Neural progenitor cell (in vitro differentiated cells): ENCODE results near the gene WNT3A. TPM values are rescaled to one million over a fixed set of nuclear protein-coding genes. Genes with fewer than 3 reads are reported as not detected.
"Not testable (repeated sequence)": the region's sequence is repeated elsewhere in the genome, so short reads cannot be mapped to it uniquely, and the experiment has no call there.

ENCODE experiments used
- DNase-seq: peaks from one replicate; pipeline ENCODE4 v3.0.0-alpha.2; 2016; ENCODE audit warnings: low spot score
- H2AFZ ChIP-seq: fragments of 200-600 bp; sonication (generic); replicated peaks from 2 replicates; pipeline ENCODE4 v1.6.1; 2016; ENCODE audit warnings: antibody characterized with exemption
- H3F3A ChIP-seq: fragments of 200-600 bp; sonication (generic); 2 replicates; pipeline ENCODE4 v1.6.1; 2016; ENCODE audit warnings: antibody characterized with exemption, low read depth
- H3K27ac ChIP-seq: fragments of 200-600 bp; sonication (generic); 2 replicates; pipeline ENCODE4 v1.5.1; 2016; ENCODE audit warnings: mild to moderate bottlenecking
- H3K27me3 ChIP-seq: fragments of 200-600 bp; sonication (generic); 2 replicates; pipeline ENCODE4 v1.6.1; 2016; ENCODE audit warnings: mild to moderate bottlenecking, moderate library complexity
- H3K36me3 ChIP-seq: fragments of 200-600 bp; sonication (generic); 2 replicates; pipeline ENCODE4 v1.5.1; 2016
- H3K4me1 ChIP-seq: fragments of 200-600 bp; sonication (generic); 2 replicates; pipeline ENCODE4 v1.6.1; 2016; ENCODE audit warnings: mixed run types
- H3K4me2 ChIP-seq: fragments of 200-600 bp; sonication (generic); 2 replicates; pipeline ENCODE4 v1.6.1; 2016
- H3K4me3 ChIP-seq: fragments of 200-600 bp; sonication (generic); 2 replicates; pipeline ENCODE4 v1.5.1; 2016
- H3K79me2 ChIP-seq: fragments of 200-600 bp; sonication (generic); 2 replicates; pipeline ENCODE4 v1.6.1; 2016; ENCODE audit warnings: low read depth
- H3K9ac ChIP-seq: fragments of 200-600 bp; sonication (generic); 2 replicates; pipeline ENCODE4 v1.6.1; 2016
- H3K9me3 ChIP-seq: fragments of 200-600 bp; sonication (generic); 2 replicates; pipeline ENCODE4 v1.5.1; 2016; ENCODE audit warnings: low read depth
- H4K20me1 ChIP-seq: fragments of 200-600 bp; sonication (generic); 2 replicates; pipeline ENCODE4 v1.6.1; 2016; ENCODE audit warnings: low read depth
- H3K27ac Mint-ChIP-seq: 3 replicates; pipeline ENCODE4 v1.8.0; 2021; ENCODE audit warnings: mixed read lengths
- H3K27me3 Mint-ChIP-seq: 2 replicates; pipeline ENCODE4 v1.8.0; 2022; ENCODE audit warnings: low read depth, mild to moderate bottlenecking, inconsistent platforms, moderate library complexity, mixed read lengths; ENCODE audit not compliant: insufficient read depth
- H3K36me3 Mint-ChIP-seq: 3 replicates; pipeline ENCODE4 v1.8.0; 2021; ENCODE audit warnings: mixed read lengths
- H3K4me1 Mint-ChIP-seq: 3 replicates; pipeline ENCODE4 v1.8.0; 2021; ENCODE audit warnings: mixed read lengths
- H3K4me3 Mint-ChIP-seq: 3 replicates; pipeline ENCODE4 v1.8.0; 2021; ENCODE audit warnings: mild to moderate bottlenecking, moderate library complexity, mixed read lengths
- H3K9me3 Mint-ChIP-seq: 3 replicates; pipeline ENCODE4 v1.8.0; 2020; ENCODE audit warnings: mixed read lengths
- EZH2 ChIP-seq: fragments of 200-600 bp; sonication (generic); IDR thresholded peaks from 2 replicates; pipeline ENCODE4 v1.6.1; 2017; ENCODE audit warnings: antibody characterized with exemption, mild to moderate bottlenecking, moderate library complexity
- EZH2phosphoT487 ChIP-seq: fragments of 200-600 bp; sonication (generic); IDR thresholded peaks from 2 replicates; pipeline ENCODE4 v1.6.1; 2017; ENCODE audit warnings: antibody characterized with exemption
- total RNA-seq: library from RNA; depleted of rRNA; stranded (reverse); fragments of >200 nt; gene quantifications from 2 replicates; pipeline ENCODE4 v1.2.3, GENCODE V29; 2015; ENCODE audit warnings: low replicate concordance
- TF ChIP-seq, protein P1 (sequence below): fragments of 200-600 bp; sonication (generic); IDR thresholded peaks from 2 replicates; pipeline ENCODE4 v1.5.1; 2017; ENCODE audit warnings: antibody characterized with exemption, mild to moderate bottlenecking

WNT3A gene
- total RNA-seq, 1 donor from 2014 or later = not detected

DNA sequence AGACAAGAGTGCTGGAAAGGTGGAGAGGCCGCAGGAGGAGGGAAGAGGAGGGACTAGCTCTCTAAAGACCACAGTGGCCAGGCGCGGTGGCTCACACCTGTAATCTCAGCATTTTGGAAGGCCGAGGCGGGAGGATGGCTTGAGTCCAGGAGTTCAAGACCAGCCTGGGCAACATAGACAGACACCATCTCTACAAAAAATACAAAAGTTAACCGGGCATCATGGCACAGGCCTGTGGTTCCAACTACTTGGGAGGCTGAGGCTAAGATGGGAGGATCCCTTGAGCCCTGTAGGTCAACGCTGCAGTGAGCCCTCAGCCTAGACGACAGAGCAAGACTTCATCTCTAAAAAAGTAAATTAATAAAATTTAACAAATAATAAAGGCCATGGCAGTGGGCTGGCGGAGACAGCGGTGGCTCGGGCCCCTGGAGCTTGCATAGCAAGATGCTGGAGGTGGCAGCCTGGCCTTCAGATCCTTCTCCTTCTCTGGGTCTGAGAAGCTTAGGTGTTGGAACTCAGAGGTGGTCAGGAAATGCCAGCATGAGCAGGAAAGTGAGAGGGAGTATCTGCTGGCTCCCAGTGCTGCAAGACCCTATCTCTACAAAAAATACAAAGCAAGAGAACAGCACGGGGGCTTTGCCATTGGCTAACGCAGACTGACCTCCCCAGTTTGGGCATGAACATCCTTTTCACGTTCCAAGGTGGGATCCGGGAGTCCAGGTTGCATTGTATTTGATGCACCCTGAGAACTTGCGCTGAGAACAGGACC is 10.7 kb downstream of the WNT3A start:
- H3K4me3 Mint-ChIP-seq = no peak overlapping the region
- peaks cover 10% of the 10 kb centered on the region for H3K36me3 Mint-ChIP-seq
- Histone ChIP-seq H3K36me3 (no peaks in the 10 kb centered on the region), H4K20me1 (no peaks in the 10 kb centered on the region), H3K4me2 (no peak overlapping the region), H3K4me3 (no peak overlapping the region), H3K4me1 (no peaks in the 10 kb centered on the region), H3F3A (no peaks in the 10 kb centered on the region), H3K27ac (no peak overlapping the region), H3K9ac (no peak overlapping the region), H3K27me3 (peaks cover 96% of the 10 kb centered on the region), H3K79me2 (no peaks in the 10 kb centered on the region), H2AFZ (no peak overlapping the region), H3K9me3 (no peaks in the 10 kb centered on the region)
- no peak for DNase-seq
- peaks cover 10% of the 10 kb centered on the region for H3K27me3 Mint-ChIP-seq
- no peaks in the 10 kb centered on the region for H3K9me3 Mint-ChIP-seq
- peak overlapping the region; percentile 54 for H3K27ac Mint-ChIP-seq
- H3K4me1 Mint-ChIP-seq = peaks cover 27% of the 10 kb centered on the region
- TF ChIP-seq EZH2phosphoT487 (no peak), EZH2 (no peak)
- TF ChIP-seq, protein P1, sequence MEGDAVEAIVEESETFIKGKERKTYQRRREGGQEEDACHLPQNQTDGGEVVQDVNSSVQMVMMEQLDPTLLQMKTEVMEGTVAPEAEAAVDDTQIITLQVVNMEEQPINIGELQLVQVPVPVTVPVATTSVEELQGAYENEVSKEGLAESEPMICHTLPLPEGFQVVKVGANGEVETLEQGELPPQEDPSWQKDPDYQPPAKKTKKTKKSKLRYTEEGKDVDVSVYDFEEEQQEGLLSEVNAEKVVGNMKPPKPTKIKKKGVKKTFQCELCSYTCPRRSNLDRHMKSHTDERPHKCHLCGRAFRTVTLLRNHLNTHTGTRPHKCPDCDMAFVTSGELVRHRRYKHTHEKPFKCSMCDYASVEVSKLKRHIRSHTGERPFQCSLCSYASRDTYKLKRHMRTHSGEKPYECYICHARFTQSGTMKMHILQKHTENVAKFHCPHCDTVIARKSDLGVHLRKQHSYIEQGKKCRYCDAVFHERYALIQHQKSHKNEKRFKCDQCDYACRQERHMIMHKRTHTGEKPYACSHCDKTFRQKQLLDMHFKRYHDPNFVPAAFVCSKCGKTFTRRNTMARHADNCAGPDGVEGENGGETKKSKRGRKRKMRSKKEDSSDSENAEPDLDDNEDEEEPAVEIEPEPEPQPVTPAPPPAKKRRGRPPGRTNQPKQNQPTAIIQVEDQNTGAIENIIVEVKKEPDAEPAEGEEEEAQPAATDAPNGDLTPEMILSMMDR = no peak

DNA sequence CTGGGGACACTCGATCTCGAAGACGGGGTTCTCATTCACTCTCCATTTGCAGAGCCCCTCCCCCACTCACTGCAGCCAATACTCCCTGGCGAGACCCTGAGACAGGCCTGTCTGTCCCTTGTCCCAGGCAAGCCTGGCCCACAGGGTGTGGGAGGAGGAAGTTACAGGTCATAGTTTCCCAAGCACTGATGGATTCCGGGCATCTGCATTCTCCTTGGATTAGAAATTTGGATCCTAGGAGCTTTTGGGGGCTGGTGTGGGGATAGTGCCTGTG is 11.3 kb downstream of the WNT3A start:
- TF ChIP-seq EZH2phosphoT487 (no peak), EZH2 (no peak)
- TF ChIP-seq, protein P1 = no peak
- Mint-ChIP-seq H3K36me3 (peaks cover 11% of the 10 kb centered on the region), H3K27me3 (peaks cover 9% of the 10 kb centered on the region), H3K4me3 (no peak overlapping the region), H3K27ac (no peak overlapping the region), H3K4me1 (peaks cover 27% of the 10 kb centered on the region), H3K9me3 (no peaks in the 10 kb centered on the region)
- Histone ChIP-seq H3K9ac (no peak overlapping the region), H3K36me3 (no peaks in the 10 kb centered on the region), H3K4me1 (no peaks in the 10 kb centered on the region), H3F3A (no peaks in the 10 kb centered on the region), H3K27ac (no peak overlapping the region), H3K4me3 (no peak overlapping the region), H3K9me3 (no peaks in the 10 kb centered on the region), H2AFZ (no peak overlapping the region), H3K27me3 (peaks cover 96% of the 10 kb centered on the region), H4K20me1 (no peaks in the 10 kb centered on the region), H3K79me2 (no peaks in the 10 kb centered on the region), H3K4me2 (no peak overlapping the region)
- no peak for DNase-seq

DNA sequence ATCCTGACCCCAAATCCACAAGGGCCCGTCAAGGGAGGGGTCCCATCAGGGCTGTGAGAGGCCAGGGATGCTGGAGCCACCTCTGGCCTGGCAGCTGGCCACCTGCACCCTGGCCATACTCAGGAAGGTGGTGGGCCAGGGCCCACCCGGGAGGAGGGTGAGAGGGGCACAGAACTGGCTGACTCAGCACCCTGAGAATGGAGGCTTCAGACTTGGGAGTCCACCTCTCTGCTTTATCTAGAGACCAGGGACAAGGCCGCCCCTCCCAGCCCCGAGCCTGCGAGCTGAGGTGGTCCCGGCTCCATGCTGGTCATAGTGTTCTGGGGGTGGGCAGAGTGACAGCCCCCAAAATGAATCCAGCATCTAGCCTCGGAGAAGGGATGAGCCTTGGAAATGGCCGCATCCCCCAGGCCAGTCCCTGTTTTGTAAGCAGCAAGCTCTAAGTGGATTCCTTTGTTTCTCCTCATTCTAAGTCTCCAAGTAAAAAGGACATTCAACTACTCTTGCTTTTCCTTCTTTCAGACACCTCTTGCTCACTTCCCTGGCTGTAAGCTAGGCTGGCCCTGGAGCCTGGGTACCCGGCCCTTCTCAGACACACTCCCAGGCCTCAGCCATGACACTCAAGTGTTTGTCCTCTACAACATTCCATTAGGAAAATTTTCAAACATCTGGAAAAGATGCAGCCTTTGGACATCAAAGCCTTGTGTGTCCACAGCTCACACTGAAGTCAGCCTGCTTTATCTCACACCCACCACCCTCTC is 12.3 kb downstream of the WNT3A start:
- Mint-ChIP-seq H3K4me3 (no peak overlapping the region), H3K9me3 (peaks cover 3% of the 10 kb centered on the region), H3K4me1 (peaks cover 27% of the 10 kb centered on the region), H3K27me3 (peaks cover 8% of the 10 kb centered on the region), H3K36me3 (peaks cover 20% of the 10 kb centered on the region), H3K27ac (peak overlapping the region; percentile 21)
- Histone ChIP-seq H3K9ac (no peak overlapping the region), H3K79me2 (no peaks in the 10 kb centered on the region), H3K9me3 (no peaks in the 10 kb centered on the region), H2AFZ (no peak overlapping the region), H3K27me3 (peaks cover 96% of the 10 kb centered on the region), H3K4me1 (no peaks in the 10 kb centered on the region), H4K20me1 (no peaks in the 10 kb centered on the region), H3K36me3 (no peaks in the 10 kb centered on the region), H3K27ac (no peak overlapping the region), H3F3A (no peaks in the 10 kb centered on the region), H3K4me3 (no peak overlapping the region), H3K4me2 (no peak overlapping the region)
- TF ChIP-seq, protein P1 = no peak
- TF ChIP-seq EZH2 (no peak), EZH2phosphoT487 (no peak)
- DNase-seq = no peak

DNA sequence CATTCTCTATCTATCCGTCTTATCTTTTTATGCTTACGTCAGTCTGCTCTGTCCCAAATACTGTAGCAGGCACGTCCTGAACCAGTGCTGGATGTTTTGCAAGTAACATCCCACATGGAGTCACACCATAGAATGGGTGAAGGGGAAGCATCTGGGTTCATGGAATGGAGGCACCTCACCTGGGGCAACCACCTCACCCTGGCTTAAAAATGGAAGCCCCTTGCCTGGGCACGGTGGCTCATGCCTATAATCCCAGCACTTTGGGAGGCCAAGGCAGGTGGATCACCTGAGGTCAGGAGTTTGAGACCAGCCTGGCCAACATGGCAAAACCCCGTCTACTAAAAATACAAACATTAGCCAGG is 12.9 kb downstream of the WNT3A start:
- peaks cover 96% of the 10 kb centered on the region for H3K27me3 ChIP-seq
- Mint-ChIP-seq H3K4me1 (peaks cover 27% of the 10 kb centered on the region), H3K27ac (peak overlapping the region; percentile 21), H3K36me3 (peaks cover 24% of the 10 kb centered on the region)
- not testable (repeated sequence) for H3K9ac ChIP-seq, H3K4me3 Mint-ChIP-seq, H4K20me1 ChIP-seq, H3K9me3 ChIP-seq, H3K79me2 ChIP-seq, H3K27ac ChIP-seq, H3K36me3 ChIP-seq, H3K27me3 Mint-ChIP-seq, H3K9me3 Mint-ChIP-seq, H3K4me2 ChIP-seq, H3F3A ChIP-seq, H3K4me3 ChIP-seq, H3K4me1 ChIP-seq, H2AFZ ChIP-seq, DNase-seq
